ENCODE results near the gene PMEL.

Gene PMEL

GRCh38 chr12:55942055-55942454, 23.8 kb downstream of the PMEL start:
- TF ChIP-seq EZH2 (optimal IDR thresholded peaks at IDR 0.05; ENCODE audit: low read depth, low read length), result no peak
- no peak for TF ChIP-seq EZH2phosphoT487 (IDR thresholded peaks at IDR 0.05; ENCODE audit: low read length)
- no peak for TF ChIP-seq CTCF (IDR thresholded peaks at IDR 0.05; ENCODE audit: low read length)
- DNase-seq, result no peak
- no peak overlapping the region for H3K9ac ChIP-seq (ENCODE audit: low read length)
- no peak overlapping the region for H3K4me3 ChIP-seq (ENCODE audit: low read length)
- H3F3A ChIP-seq (ENCODE audit: insufficient read depth, low read length), result no peaks in the 10 kb centered on the region
- H3K27ac ChIP-seq (ENCODE audit: low read length), result no peak overlapping the region
- H3K36me3 ChIP-seq (replicated peaks; ENCODE audit: insufficient read depth, low read length), result no peaks in the 10 kb centered on the region
- H3K9me2 ChIP-seq (replicated peaks; ENCODE audit: insufficient read depth, low read length), result no peaks in the 10 kb centered on the region
- H3K4me2 ChIP-seq (ENCODE audit: low read depth, low read length), result no peak overlapping the region
- H3K79me2 ChIP-seq (ENCODE audit: low read length), result no peaks in the 10 kb centered on the region
- H3K27me3 ChIP-seq (replicated peaks; ENCODE audit: insufficient read depth, low read length), result no peaks in the 10 kb centered on the region
- no peak overlapping the region for H2AFZ ChIP-seq (ENCODE audit: low read length)
- H3K9me3 ChIP-seq (replicated peaks; ENCODE audit: insufficient read depth, low read length), result no peaks in the 10 kb centered on the region
- peaks cover 3% of the 10 kb centered on the region; the same call in 1 of the 2 replicates for H3K4me1 ChIP-seq (ENCODE audit: low read length)
- no peaks in the 10 kb centered on the region for H4K20me1 ChIP-seq (ENCODE audit: insufficient read depth, low read length)

GRCh38 chr12:55940065-55940732, 25.6 kb downstream of the PMEL start:
- Histone ChIP-seq H3K9me3 (replicated peaks; ENCODE audit: insufficient read depth, low read length) (no peaks in the 10 kb centered on the region), H3K4me1 (ENCODE audit: low read length) (peaks cover 3% of the 10 kb centered on the region; the same call in 1 of the 2 replicates), H3K27me3 (replicated peaks; ENCODE audit: insufficient read depth, low read length) (no peaks in the 10 kb centered on the region), H3K79me2 (ENCODE audit: low read length) (no peaks in the 10 kb centered on the region), H3F3A (ENCODE audit: insufficient read depth, low read length) (no peaks in the 10 kb centered on the region), H3K9ac (ENCODE audit: low read length) (no peak overlapping the region), H3K4me2 (ENCODE audit: low read depth, low read length) (peak overlapping the region; percentile 71), H3K4me3 (ENCODE audit: low read length) (peak overlapping the region; percentile 38), H4K20me1 (ENCODE audit: insufficient read depth, low read length) (no peaks in the 10 kb centered on the region), H3K36me3 (replicated peaks; ENCODE audit: insufficient read depth, low read length) (no peaks in the 10 kb centered on the region), H3K27ac (ENCODE audit: low read length) (no peak overlapping the region), H3K9me2 (replicated peaks; ENCODE audit: insufficient read depth, low read length) (no peaks in the 10 kb centered on the region), H2AFZ (ENCODE audit: low read length) (peak overlapping the region; percentile 63)
- TF ChIP-seq CTCF (IDR thresholded peaks at IDR 0.05; ENCODE audit: low read length) (peak; percentile 95), EZH2phosphoT487 (IDR thresholded peaks at IDR 0.05; ENCODE audit: low read length) (no peak)
- peak; percentile 87 for DNase-seq

- DNase-seq, result no peak
- Histone ChIP-seq H3K4me3 (ENCODE audit: low read length) (no peak overlapping the region), H3K36me3 (replicated peaks; ENCODE audit: insufficient read depth, low read length) (no peaks in the 10 kb centered on the region), H3K4me2 (ENCODE audit: low read depth, low read length) (no peak overlapping the region), H3K9ac (ENCODE audit: low read length) (no peak overlapping the region), H2AFZ (ENCODE audit: low read length) (no peak overlapping the region), H3K9me3 (replicated peaks; ENCODE audit: insufficient read depth, low read length) (no peaks in the 10 kb centered on the region), H3F3A (ENCODE audit: insufficient read depth, low read length) (no peaks in the 10 kb centered on the region), H3K27ac (ENCODE audit: low read length) (no peak overlapping the region), H4K20me1 (ENCODE audit: insufficient read depth, low read length) (no peaks in the 10 kb centered on the region), H3K4me1 (ENCODE audit: low read length) (peaks cover 3% of the 10 kb centered on the region; the same call in 1 of the 2 replicates), H3K9me2 (replicated peaks; ENCODE audit: insufficient read depth, low read length) (no peaks in the 10 kb centered on the region), H3K27me3 (replicated peaks; ENCODE audit: insufficient read depth, low read length) (no peaks in the 10 kb centered on the region), H3K79me2 (ENCODE audit: low read length) (no peaks in the 10 kb centered on the region)
- TF ChIP-seq CTCF (IDR thresholded peaks at IDR 0.05; ENCODE audit: low read length) (no peak), EZH2phosphoT487 (IDR thresholded peaks at IDR 0.05; ENCODE audit: low read length) (no peak), EZH2 (optimal IDR thresholded peaks at IDR 0.05; ENCODE audit: low read depth, low read length) (no peak)
Measured at GRCh38 chr12:55938826-55939501, 26.9 kb downstream of the PMEL start.
